GM19324 (cell line): ENCODE data around the gene NDUFA3.

Experiments
- ATAC-seq: cut with Tn5 transposase; IDR thresholded peaks from one replicate; pipeline ENCODE4 v1.9.1; 2021; ENCODE audit warnings: mild to moderate bottlenecking, moderate library complexity; ENCODE audit not compliant: unreplicated experiment, low FRiP score

The NDUFA3 gene

DNA sequence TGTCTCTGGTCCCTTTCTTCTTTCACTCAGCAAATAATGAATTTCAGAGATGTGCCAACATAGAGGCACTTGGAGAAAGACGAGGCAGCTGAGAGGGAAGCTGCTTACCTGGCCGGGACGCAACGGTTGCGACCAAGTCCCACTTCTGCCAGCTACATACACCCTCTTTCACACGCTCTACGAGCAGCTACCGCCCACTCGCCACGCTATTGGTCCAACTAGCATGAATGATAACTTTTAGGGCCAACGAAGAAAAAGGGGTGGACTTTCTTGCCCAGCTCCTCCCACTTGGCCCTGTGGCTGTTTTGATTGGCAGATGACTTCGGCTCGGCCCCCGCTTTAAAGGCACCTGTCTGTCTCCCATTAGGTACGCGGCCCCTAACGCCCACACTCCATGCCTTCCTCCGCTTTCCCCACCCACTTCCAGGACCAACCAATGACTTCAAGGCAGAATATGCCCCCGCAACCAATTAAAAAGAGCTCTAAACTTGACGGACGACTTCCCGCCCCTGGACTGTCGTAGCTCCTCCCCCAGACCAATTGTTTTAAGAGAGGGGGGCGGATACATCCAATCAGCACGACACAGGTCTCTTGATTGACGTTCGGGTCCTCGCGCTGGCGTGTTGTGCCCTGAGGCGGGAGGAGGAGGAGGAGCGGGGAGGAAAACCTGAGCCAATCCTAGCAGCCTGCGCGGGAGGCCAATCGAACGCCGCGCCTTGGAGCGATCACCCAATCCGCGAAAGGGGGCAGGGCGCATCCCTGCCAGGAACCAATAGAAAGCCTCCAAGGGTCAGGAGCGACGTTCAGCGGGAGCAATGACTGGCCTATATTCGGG lies 34.4 kb downstream of the NDUFA3 start:
- peak; percentile 88 for ATAC-seq

DNA sequence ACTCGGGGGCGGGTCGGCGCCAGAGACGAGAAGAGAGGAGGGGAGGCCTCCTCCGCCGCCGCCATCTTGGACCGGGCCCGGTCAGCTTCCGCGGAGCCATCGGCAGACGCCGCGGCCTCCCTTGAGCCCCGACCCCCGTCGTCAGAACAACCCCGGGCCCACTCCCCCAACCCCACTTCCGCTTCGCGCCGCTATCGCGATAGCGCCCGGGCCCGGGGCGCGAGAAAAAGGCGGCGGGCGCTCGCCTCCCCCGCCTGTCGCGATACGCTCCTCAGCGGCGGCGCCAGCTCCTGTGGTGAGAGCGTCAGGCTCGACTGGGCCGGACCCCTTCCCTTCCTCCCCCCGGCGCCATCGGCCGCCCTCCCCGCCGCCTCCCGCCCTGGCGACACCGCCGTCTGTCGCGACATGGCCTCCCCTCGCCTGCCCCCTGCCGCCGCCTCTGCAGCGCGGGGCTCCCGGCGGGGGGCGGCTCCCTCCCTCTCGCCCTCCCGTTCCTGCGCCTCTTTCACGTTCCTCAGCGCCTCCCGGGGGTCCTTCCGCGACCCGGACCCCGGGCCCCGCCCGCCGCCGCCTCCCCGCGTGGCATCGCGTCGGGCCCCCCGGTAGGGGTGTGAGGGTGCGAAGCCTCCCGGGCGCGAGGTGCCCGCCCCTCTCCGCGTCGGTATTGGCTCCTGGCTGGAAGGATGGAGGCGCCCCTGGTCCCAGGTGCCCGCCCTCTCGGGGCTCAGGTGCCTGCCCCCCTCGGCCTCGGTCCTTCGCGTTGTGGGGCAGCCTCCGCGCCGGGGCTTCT lies 35.2 kb downstream of the NDUFA3 start, which contains the start of gene CNOT3:
CNOT3 (plus strand) TSS at position 64 of the 790 bp plus-strand sequence. CDS start 5,217 bp downstream, outside the sequence.
- no peak for ATAC-seq

GRCh38 chr19:54138489-54139256 lies 36.0 kb downstream of the NDUFA3 start:
- no peak for ATAC-seq

DNA sequence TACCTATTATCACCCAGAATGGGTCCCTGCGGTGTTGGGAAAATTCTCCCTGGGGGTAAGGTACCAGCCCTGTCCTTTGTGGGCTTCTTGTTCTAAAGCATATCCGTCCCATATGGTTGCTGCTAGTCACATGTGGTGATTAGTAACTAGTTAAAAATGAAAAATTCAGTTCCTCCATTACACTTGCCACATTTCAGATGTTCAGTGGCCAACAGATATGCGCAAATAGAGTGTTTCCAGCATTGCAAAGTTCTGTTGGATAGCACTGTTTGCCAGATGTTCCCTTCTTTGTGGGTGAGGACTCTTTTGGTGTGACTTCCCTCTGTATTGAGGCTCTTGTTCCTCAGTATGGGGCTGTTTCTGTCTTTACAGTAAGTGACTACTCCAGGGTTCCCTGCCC lies 38.7 kb downstream of the NDUFA3 start:
- no peak for ATAC-seq

DNA sequence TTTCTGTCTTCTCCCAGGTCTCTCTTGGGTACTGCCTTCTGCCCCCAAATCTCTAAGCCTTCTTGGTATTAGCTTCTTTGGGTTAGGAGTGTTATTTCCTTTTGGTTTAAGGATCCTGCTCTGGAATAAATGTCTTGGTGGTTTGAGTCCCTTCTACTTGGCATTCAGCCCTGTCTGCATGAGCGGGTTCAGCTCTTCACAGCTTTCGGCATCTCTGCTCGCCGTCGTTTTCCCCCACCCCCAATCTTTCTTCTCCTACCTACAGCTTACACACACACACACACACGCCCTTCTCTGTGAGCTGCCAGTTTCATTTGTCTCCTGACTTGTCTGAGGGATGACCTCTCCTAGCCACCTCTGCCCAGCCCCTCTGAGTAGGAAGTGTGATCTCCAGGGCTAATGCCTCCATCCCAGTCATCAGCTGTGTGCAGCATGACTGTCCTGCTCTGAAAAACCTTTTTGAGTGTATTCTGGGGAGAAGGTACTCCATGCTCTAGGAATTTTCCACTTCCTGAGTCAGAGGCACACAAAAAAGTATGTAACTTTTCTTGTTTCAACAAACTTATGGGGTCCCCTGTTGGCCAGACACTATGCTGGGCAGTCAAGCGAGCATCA lies 39.6 kb downstream of the NDUFA3 start:
- no peak for ATAC-seq

- ATAC-seq: no peak
These were observed 43.0 kb downstream of the NDUFA3 start for GRCh38 chr19:54145541-54146158.

GRCh38 chr19:54147676-54148075 lies 45.0 kb downstream of the NDUFA3 start:
- ATAC-seq: no peak

DNA sequence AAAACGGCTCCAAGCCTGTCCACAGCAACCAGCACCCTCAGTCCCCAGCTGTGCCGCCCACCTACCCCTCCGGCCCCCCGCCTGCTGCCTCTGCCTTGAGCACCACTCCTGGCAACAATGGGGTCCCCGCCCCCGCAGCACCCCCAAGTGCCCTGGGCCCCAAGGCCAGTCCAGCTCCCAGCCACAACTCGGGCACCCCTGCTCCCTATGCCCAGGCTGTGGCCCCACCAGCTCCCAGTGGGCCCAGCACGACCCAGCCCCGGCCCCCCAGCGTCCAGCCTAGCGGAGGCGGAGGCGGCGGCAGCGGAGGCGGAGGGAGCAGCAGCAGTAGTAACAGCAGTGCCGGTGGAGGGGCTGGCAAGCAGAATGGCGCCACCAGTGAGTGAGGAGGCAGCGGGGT lies 45.5 kb downstream of the NDUFA3 start:
- no peak for ATAC-seq

DNA sequence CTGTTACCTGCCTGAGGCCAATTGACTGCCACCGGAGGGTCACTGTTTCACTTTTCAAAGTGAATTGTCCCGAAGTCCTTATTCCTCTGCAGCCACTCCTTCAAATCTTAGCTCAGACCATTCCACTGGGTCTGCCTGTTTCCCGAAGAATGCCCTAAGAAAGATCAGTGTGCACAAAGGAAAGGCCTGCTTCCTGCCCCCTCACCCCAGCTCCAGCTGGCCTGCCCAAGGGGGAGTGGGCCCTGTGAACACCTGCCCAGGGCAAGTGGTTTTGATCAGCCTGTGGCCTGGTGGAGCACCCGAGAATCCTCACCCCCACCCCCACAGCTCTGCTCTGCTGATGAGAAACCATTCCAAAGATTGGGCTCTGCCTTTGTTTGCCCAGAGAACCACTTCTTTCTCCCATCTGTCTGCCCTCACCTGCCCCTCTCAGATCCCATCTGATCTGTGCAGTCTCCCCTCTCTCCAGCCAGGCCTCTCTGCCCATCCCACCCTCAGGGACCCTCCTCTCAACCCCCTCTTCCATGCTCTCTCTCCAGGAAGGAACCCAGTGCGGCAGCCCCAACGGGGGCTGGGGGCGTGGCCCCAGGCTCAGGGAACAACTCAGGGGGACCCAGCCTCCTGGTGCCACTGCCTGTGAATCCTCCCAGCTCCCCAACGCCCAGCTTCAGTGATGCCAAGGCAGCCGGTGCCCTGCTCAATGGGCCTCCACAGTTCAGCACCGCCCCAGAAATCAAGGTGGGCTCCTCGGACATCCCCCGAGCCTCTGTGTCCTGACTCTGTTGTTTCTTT lies 46.6 kb downstream of the NDUFA3 start:
- no peak for ATAC-seq

DNA sequence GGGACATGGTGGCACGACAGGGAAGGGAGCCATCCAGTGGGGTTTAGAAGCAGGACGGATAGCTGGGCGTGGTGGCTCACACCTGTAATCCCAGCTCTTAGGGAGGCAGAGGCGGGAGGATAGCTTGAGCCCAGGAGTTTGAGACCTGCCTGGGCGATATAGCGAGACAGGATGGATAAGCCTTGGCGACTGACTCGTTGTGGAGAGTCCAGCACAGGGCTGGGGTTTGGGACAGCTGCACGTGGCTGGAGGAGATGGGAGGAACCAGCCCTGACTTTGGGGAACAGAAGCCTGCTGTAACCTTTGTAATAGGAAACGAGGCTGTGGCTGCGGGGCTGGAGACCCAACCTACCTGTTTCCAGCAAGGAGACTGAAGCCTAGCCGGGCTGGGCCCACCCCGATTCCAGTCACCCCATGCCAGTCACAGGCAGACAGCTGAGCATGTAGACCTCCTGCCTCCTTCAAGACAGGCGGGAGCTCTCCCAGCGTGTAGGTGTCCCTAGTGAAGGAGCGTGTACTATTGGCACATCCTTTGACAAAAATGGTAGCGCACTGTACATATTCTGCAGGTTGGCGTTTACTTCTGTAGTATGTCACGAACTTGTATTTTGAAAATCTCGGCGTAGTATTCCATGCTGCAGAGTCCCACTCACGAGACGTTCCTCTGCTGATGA lies 48.8 kb downstream of the NDUFA3 start:
- ATAC-seq: no peak

GRCh38 chr19:54152267-54152666 lies 49.6 kb downstream of the NDUFA3 start:
- ATAC-seq: no peak

- no peak for ATAC-seq
These were observed 50.3 kb downstream of the NDUFA3 start for GRCh38 chr19:54152878-54153524.

DNA sequence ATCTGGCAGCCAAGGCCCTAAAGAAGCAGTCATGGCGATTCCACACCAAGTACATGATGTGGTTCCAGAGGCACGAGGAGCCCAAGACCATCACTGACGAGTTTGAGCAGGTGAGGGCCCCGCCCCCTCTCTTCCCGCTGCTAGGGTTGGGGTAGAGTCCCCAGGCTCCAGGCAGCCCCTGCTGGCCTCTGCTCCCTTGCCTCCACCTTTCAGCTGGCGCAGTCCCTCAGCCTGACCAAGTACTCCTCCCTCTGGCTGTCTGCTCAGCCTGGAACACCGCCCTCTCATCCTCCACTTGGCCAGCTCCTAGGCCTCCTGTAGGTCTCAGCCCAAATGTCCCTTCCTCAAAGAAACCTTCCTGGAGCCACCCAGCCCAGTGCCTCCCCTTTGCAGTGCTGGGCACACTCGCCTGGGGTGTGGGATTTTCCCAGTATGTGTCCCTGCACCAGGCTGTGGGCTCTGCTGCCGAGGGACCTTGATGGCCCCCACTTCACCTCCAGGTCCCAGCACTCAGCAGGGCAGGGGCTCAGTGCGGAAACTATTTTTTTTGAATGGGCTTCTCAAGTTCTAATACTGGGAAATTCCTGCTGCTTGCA lies 51.2 kb downstream of the NDUFA3 start:
- no peak for ATAC-seq

- no peak for ATAC-seq
These were observed 52.1 kb downstream of the NDUFA3 start for GRCh38 chr19:54154603-54155345.

- ATAC-seq: no peak
These were observed 53.0 kb downstream of the NDUFA3 start for GRCh38 chr19:54155694-54156093.

DNA sequence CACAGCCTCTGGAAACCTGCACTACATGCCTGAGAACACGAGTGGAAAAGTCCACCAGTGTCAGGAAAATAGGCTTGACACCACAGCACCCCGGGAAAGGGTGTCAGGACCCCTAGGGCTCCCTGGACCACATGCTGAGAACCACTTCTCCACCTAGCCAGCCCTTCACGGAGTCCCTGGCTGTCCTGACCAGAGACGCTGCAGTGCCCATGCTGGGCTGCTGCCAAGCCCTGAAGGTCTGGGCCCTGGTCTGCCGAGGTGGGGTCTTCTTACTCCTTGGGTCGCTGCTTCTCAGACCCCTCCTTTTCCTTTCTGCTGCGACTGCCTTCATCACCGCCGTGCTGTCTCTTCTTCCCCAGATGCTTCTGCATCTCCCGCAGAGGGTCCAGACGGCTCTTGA lies 53.8 kb downstream of the NDUFA3 start:
- ATAC-seq: no peak

- no peak for ATAC-seq
These were observed 54.3 kb downstream of the NDUFA3 start for GRCh38 chr19:54156953-54157352.
